ENCODE measurements around the gene SH3BGRL3. TPM values are rescaled to one million over a fixed set of nuclear protein-coding genes. Genes with fewer than 3 reads are reported as not detected.

Gene SH3BGRL3
- total RNA-seq, 1 donor = 30.8 TPM

DNA sequence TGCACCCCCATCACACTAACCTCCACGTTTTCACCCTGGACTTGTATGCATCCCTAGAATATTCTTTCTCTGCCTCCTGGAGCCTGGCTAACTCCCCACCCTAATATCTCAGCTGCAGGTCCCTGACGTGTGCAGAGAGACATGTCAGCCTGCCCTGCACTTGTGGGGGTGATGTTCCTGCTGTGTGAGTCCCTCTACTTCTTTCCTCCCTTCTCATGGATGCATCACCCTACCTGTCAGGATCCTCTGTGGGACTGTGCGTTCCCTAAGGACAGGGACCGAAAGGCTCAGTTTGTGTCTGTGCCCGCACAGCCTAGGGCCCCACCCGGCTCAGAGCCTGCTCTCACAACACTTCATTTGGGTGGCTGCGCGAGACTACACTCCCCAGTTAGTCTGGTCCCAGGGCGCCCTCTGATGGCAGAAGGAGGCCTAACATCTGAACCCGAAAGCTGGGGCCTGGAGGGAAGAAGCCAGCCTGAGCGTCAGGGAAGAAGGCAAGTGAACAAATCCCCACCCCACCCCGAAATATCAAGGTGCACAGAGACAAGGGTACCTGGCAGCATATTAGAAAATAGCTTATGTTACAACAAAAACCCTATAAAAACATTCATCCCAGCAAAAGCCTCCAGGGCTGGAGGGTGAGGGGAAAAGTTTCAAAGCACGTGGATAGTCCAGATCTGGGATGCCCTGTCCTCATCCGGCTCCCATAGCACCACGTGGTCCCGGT lies 41.6 kb downstream of the SH3BGRL3 start:
- TF ChIP-seq, protein P1, sequence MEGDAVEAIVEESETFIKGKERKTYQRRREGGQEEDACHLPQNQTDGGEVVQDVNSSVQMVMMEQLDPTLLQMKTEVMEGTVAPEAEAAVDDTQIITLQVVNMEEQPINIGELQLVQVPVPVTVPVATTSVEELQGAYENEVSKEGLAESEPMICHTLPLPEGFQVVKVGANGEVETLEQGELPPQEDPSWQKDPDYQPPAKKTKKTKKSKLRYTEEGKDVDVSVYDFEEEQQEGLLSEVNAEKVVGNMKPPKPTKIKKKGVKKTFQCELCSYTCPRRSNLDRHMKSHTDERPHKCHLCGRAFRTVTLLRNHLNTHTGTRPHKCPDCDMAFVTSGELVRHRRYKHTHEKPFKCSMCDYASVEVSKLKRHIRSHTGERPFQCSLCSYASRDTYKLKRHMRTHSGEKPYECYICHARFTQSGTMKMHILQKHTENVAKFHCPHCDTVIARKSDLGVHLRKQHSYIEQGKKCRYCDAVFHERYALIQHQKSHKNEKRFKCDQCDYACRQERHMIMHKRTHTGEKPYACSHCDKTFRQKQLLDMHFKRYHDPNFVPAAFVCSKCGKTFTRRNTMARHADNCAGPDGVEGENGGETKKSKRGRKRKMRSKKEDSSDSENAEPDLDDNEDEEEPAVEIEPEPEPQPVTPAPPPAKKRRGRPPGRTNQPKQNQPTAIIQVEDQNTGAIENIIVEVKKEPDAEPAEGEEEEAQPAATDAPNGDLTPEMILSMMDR (IDR thresholded peaks at IDR 0.05; ENCODE audit: extremely low read depth, low read depth, low read length) = peak; percentile 97
- peaks cover 5% of the 10 kb centered on the region for H3K4me1 ChIP-seq (ENCODE audit: insufficient read depth, low read length)
- H3K36me3 ChIP-seq (ENCODE audit: insufficient read depth, low read length) = no peaks in the 10 kb centered on the region
- no peak overlapping the region for H3K27ac ChIP-seq (ENCODE audit: low read depth, low read length)
- H3K27me3 ChIP-seq (ENCODE audit: insufficient read depth, low read length) = no peaks in the 10 kb centered on the region
- no peaks in the 10 kb centered on the region for H4K20me1 ChIP-seq (ENCODE audit: insufficient read depth, low read length)
- H3K4me2 ChIP-seq (ENCODE audit: insufficient read depth, low read length) = peak overlapping the region; percentile 78
- no peaks in the 10 kb centered on the region for H3K9me3 ChIP-seq (ENCODE audit: low read depth, low read length)
- peak; percentile 98 for DNase-seq (ENCODE audit: insufficient read length, low spot score, missing footprints)
- H3K4me3 ChIP-seq (ENCODE audit: insufficient read depth, low read length) = peak overlapping the region; percentile 46
- no peaks in the 10 kb centered on the region for H3K79me2 ChIP-seq (ENCODE audit: insufficient read depth, low read length)
- H2AFZ ChIP-seq (ENCODE audit: low read length) = peak overlapping the region; percentile 99

DNA sequence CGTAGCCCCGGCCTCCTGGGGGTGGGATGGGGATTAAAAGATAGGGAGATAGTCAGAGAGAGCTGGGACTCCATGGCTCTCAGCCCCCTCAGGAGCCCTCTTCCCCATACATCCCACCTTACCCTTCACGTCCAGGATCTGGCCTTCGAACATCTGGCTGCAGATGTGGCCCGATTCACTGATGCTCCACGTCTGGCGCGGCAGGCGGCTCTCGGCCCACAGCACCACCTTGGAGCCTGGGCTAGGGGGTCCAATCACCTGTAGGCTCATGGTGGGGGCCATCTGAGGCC lies 42.1 kb downstream of the SH3BGRL3 start:
- H3K4me3 ChIP-seq (ENCODE audit: insufficient read depth, low read length) = no peak overlapping the region
- no peak overlapping the region for H3K27ac ChIP-seq (ENCODE audit: low read depth, low read length)
- no peaks in the 10 kb centered on the region for H3K9me3 ChIP-seq (ENCODE audit: low read depth, low read length)
- H4K20me1 ChIP-seq (ENCODE audit: insufficient read depth, low read length) = no peaks in the 10 kb centered on the region
- H3K79me2 ChIP-seq (ENCODE audit: insufficient read depth, low read length) = no peaks in the 10 kb centered on the region
- H3K27me3 ChIP-seq (ENCODE audit: insufficient read depth, low read length) = peaks cover 4% of the 10 kb centered on the region
- no peaks in the 10 kb centered on the region for H3K36me3 ChIP-seq (ENCODE audit: insufficient read depth, low read length)
- peak overlapping the region; percentile 26 for H2AFZ ChIP-seq (ENCODE audit: low read length)
- no peak overlapping the region for H3K4me2 ChIP-seq (ENCODE audit: insufficient read depth, low read length)
- DNase-seq (ENCODE audit: insufficient read length, low spot score, missing footprints) = no peak
- TF ChIP-seq, protein P1 (IDR thresholded peaks at IDR 0.05; ENCODE audit: extremely low read depth, low read depth, low read length) = no peak
- peaks cover 5% of the 10 kb centered on the region for H3K4me1 ChIP-seq (ENCODE audit: insufficient read depth, low read length)

DNA sequence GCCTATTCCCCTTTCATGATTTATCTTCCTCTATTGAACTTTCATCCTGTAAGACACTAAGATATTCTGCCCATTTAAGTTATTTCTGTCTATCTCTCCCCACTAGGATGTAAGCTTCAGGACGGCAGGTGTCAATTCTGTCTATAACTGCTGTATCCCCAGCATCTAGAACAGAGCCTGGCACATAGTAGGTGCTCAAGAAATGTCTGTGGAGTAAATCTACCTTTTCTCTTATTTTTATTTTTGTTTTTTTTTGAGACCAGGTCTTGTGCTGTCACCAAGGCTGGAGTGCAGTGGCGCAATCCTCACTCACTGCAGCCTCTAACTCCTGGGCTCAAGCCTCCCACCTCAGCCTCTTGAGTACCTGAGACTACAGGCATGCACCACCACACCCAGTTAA lies 43.5 kb downstream of the SH3BGRL3 start:
- Histone ChIP-seq H3K27me3 (ENCODE audit: insufficient read depth, low read length) (peaks cover 4% of the 10 kb centered on the region), H3K36me3 (ENCODE audit: insufficient read depth, low read length) (no peaks in the 10 kb centered on the region), H3K27ac (ENCODE audit: low read depth, low read length) (no peak overlapping the region), H3K4me1 (ENCODE audit: insufficient read depth, low read length) (peaks cover 5% of the 10 kb centered on the region), H3K79me2 (ENCODE audit: insufficient read depth, low read length) (no peaks in the 10 kb centered on the region), H2AFZ (ENCODE audit: low read length) (no peak overlapping the region), H3K9me3 (ENCODE audit: low read depth, low read length) (no peaks in the 10 kb centered on the region), H4K20me1 (ENCODE audit: insufficient read depth, low read length) (no peaks in the 10 kb centered on the region), H3K4me3 (ENCODE audit: insufficient read depth, low read length) (no peak overlapping the region), H3K4me2 (ENCODE audit: insufficient read depth, low read length) (no peak overlapping the region)
- TF ChIP-seq, protein P1 (IDR thresholded peaks at IDR 0.05; ENCODE audit: extremely low read depth, low read depth, low read length) = no peak
- DNase-seq (ENCODE audit: insufficient read length, low spot score, missing footprints) = no peak

DNA sequence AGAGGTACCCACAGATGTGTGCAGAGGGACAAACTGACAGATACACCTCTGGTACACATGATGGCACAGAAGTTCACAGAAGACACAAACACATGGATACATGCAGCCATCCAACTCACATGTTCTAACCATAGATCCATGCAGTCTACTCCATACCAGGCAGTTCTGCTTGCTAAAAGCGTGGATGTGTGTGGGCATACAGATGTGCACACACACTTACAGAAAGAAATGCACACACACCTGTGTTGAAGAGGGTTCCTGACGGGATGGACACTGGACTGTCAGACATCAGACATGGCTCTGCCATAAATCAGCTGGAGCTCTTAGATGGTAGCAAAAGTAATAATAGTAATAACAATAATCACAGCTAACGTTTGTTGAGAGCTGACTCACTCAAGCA lies 44.7 kb downstream of the SH3BGRL3 start:
- peaks cover 4% of the 10 kb centered on the region for H3K27me3 ChIP-seq (ENCODE audit: insufficient read depth, low read length)
- H4K20me1 ChIP-seq (ENCODE audit: insufficient read depth, low read length) = no peaks in the 10 kb centered on the region
- peaks cover 5% of the 10 kb centered on the region for H3K4me1 ChIP-seq (ENCODE audit: insufficient read depth, low read length)
- H2AFZ ChIP-seq (ENCODE audit: low read length) = no peak overlapping the region
- H3K79me2 ChIP-seq (ENCODE audit: insufficient read depth, low read length) = no peaks in the 10 kb centered on the region
- no peaks in the 10 kb centered on the region for H3K9me3 ChIP-seq (ENCODE audit: low read depth, low read length)
- H3K4me3 ChIP-seq (ENCODE audit: insufficient read depth, low read length) = no peak overlapping the region
- no peak overlapping the region for H3K4me2 ChIP-seq (ENCODE audit: insufficient read depth, low read length)
- no peak overlapping the region for H3K27ac ChIP-seq (ENCODE audit: low read depth, low read length)
- DNase-seq (ENCODE audit: insufficient read length, low spot score, missing footprints) = no peak
- TF ChIP-seq, protein P1 (IDR thresholded peaks at IDR 0.05; ENCODE audit: extremely low read depth, low read depth, low read length) = no peak
- no peaks in the 10 kb centered on the region for H3K36me3 ChIP-seq (ENCODE audit: insufficient read depth, low read length)
